ENCODE measurements around the gene INO80. TPM values are rescaled to one million over a fixed set of nuclear protein-coding genes. Genes with fewer than 3 reads are reported as not detected.

Gene INO80
- total and polyA plus RNA-seq, 2 donors (not counting 1 experiment from before 2014, with no cell fraction given), result 16.3 to 55.7 TPM

DNA sequence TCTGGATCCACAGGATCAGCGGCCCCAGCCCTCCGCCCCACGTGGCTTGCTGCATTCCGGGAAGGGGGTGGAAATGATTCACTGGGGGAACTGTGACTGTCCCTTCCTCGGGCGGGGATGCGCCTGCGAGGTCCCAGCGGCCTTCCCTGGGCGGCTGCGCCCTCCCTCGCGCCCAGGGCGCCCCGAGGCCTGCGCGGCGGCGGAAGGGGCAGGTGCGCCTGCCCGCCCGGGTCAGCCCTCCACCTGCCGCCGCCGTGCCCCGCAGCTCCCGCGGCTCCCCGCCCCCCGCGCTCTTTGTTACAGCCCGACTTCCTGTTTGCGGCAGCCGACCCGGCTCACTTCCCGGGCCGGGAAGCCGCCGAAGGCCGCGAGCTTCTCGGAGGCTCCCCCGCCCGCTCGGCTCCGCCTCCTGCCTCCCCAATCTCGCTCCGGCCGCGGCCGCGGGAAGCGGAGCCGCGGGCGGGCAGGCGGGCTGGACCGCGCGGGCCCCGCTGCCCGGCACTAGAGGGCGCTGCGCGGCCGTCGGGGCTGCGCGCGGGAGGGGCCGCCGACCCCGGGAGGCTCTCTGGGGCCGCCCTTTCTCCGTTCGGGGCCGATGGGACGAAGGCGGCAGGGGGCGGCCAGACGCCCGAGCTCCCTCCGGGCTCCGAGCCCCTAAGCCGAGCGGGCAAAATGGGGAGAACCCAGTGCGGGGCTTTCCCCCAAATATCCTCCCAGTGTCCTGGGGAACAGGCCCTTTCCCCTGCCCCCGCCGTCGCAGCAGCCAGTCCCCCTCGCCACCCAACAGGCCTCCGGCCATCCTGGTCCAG is 174.3 kb downstream of the INO80 start:
- under 1% methylated on average over 88 of the region's 92 CpGs for WGBS (ENCODE audit: insufficient coverage)
- Histone ChIP-seq H3K9ac (ENCODE audit: low read length) (peak overlapping the region; percentile 78), H3K36me3 (replicated peaks in 1 of 2; ENCODE audit: control extremely low read depth in 1 of 2, control insufficient read depth in 1 of 2, extremely low read depth in 1 of 2, insufficient read depth in 2 of 2, low read length in 1 of 2) (no peaks in the 10 kb centered on the region), H3K27me3 (replicated peaks in 1 of 4; ENCODE audit: control extremely low read depth in 1 of 4, control insufficient read depth in 3 of 4, insufficient read depth in 4 of 4, low read length in 3 of 4) (no peaks in the 10 kb centered on the region), H3K4me1 (ENCODE audit: control insufficient read depth in 2 of 2, insufficient read depth in 2 of 2, low read length in 2 of 2) (peaks cover 31 to 35% of the 10 kb centered on the region in 2 donors), H4K20me1 (ENCODE audit: control insufficient read depth, insufficient read depth, low read length, poor library complexity, severe bottlenecking) (no peaks in the 10 kb centered on the region), H3K4me2 (replicated peaks; ENCODE audit: low read depth, low read length, poor library complexity, severe bottlenecking) (peak overlapping the region; percentile 99), H3K79me2 (ENCODE audit: control insufficient read depth, insufficient read depth, low read length) (no peaks in the 10 kb centered on the region), H3K9me3 (ENCODE audit: control extremely low read depth in 1 of 3, control insufficient read depth in 2 of 3, insufficient read depth in 1 of 3, low read length in 2 of 3) (no peaks in the 10 kb centered on the region), H3K27ac (ENCODE audit: low read length in 2 of 2) (peak overlapping the region in 1 of 2 donors; percentile 37), H3K4me3 (ENCODE audit: control extremely low read depth in 1 of 5, extremely low read depth in 1 of 5, insufficient read depth in 1 of 5, low read depth in 2 of 5, low read length in 4 of 5) (peak overlapping the region; percentile 53 to 78 (median 69)), H2AFZ (ENCODE audit: insufficient read depth, low read depth, low read length, poor library complexity, severe bottlenecking) (peak overlapping the region; percentile 96)
- DNase-seq, result peak; percentile 82
- peaks cover 5% of the 10 kb centered on the region for H3K27me3 Mint-ChIP-seq
- peaks cover 40% of the 10 kb centered on the region for H3K4me1 Mint-ChIP-seq
- H3K4me3 Mint-ChIP-seq, result peak overlapping the region; percentile 83
- ChIA-PET CTCF (interaction anchor here (0.5 to 5.7 kb wide), 19 partner anchors 11 to 279 kb away, joined by 3 to 69 read pairs (median 7); partner anchors contain the start of genes CHAC1, DLL4 and VPS18), POLR2A (interaction anchor here (0.6 to 4.0 kb wide), 3 partner anchors 10 to 35 kb away, joined by 5 to 20 read pairs (median 7); partner anchors contain the start of gene CHAC1)
- TF ChIP-seq EZH2 (IDR thresholded peaks at IDR 0.05; ENCODE audit: borderline replicate concordance, insufficient read depth, low read depth, low read length, poor library complexity, severe bottlenecking), result no peak
- TF ChIP-seq, protein P1, sequence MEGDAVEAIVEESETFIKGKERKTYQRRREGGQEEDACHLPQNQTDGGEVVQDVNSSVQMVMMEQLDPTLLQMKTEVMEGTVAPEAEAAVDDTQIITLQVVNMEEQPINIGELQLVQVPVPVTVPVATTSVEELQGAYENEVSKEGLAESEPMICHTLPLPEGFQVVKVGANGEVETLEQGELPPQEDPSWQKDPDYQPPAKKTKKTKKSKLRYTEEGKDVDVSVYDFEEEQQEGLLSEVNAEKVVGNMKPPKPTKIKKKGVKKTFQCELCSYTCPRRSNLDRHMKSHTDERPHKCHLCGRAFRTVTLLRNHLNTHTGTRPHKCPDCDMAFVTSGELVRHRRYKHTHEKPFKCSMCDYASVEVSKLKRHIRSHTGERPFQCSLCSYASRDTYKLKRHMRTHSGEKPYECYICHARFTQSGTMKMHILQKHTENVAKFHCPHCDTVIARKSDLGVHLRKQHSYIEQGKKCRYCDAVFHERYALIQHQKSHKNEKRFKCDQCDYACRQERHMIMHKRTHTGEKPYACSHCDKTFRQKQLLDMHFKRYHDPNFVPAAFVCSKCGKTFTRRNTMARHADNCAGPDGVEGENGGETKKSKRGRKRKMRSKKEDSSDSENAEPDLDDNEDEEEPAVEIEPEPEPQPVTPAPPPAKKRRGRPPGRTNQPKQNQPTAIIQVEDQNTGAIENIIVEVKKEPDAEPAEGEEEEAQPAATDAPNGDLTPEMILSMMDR (IDR thresholded peaks at IDR 0.05), result peak; percentile 66
- intact Hi-C loops (cut with micrococcal nuclease), result loop anchor here (1.0 to 5.0 kb wide), 4 partner anchors 12 to 81 kb away; partner anchors contain the start of gene CHAC1
- peak; percentile 85 for ATAC-seq (ENCODE audit: low read depth)
- no peaks in the 10 kb centered on the region for H3K9me3 Mint-ChIP-seq (ENCODE audit: insufficient read depth)
- peak overlapping the region; percentile 75 for H3K27ac Mint-ChIP-seq

Data from B cell (primary cell).